NB4 (cell line): ENCODE data around the gene SLC2A4RG.

Experiments used
- DNase-seq: peaks from one replicate; pipeline ENCODE4 v3.0.0; 2010; ENCODE audit warnings: low read depth
- H3K4me3 ChIP-seq: one replicate; pipeline ENCODE4 v1.5.1; 2011; ENCODE audit warnings: mild to moderate bottlenecking, low read depth, low read length, moderate library complexity
- MYC ChIP-seq: IDR thresholded peaks from 2 replicates; pipeline ENCODE4 v1.6.1; 2011; ENCODE audit warnings: low read depth, low read length
- POLR2A ChIP-seq: IDR thresholded peaks from 2 replicates; pipeline ENCODE4 v1.6.1; 2011; ENCODE audit warnings: mild to moderate bottlenecking; ENCODE audit not compliant: insufficient read length; ENCODE audit errors: extremely low read depth
- TF ChIP-seq, protein P1 (sequence below): IDR thresholded peaks from 2 replicates; pipeline ENCODE4 v1.6.1; 2011; ENCODE audit warnings: low read depth, low read length
- TF ChIP-seq, protein P2 (sequence below): IDR thresholded peaks from one replicate; pipeline ENCODE4 v1.5.1; 2012; ENCODE audit warnings: low read depth, low read length

The SLC2A4RG gene

DNA sequence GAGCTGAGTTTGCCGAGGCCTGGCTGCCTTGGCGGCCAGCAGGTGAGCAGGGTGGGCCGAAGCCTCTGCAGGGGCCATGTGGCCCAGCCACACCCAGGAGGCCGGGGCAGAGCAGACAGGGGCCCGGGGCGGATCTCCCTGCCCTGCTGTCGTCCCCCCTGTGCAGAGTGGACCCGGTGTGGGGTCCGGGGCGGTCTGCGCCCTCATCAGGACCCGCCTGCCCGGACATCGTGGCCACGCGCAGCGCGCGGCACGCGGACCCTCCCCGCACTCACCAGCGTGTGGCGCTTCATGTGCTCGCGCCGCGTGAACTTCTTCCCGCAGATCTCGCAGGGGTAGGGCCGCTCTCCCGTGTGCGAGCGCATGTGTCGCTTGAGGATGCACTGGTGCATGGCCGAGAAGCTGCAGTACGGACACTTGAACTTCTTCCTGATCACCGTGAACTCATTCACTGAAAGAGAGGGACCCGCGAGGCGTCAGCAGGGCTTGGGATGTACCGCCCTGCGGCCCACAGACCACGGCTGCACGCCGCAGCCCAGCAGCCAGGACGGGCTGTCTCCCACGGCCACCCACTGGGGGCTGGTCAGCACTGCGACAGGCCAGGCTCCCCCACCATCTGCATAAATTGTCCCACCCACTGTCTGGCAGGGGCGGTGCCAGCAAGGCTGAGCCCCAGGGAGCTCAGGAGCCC lies 13.0 kb downstream of the SLC2A4RG start:
- DNase-seq, result no peak
- no peak overlapping the region for H3K4me3 ChIP-seq
- TF ChIP-seq, protein P1, sequence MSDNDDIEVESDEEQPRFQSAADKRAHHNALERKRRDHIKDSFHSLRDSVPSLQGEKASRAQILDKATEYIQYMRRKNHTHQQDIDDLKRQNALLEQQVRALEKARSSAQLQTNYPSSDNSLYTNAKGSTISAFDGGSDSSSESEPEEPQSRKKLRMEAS, result no peak
- TF ChIP-seq POLR2A, result no peak
- TF ChIP-seq, protein P2, sequence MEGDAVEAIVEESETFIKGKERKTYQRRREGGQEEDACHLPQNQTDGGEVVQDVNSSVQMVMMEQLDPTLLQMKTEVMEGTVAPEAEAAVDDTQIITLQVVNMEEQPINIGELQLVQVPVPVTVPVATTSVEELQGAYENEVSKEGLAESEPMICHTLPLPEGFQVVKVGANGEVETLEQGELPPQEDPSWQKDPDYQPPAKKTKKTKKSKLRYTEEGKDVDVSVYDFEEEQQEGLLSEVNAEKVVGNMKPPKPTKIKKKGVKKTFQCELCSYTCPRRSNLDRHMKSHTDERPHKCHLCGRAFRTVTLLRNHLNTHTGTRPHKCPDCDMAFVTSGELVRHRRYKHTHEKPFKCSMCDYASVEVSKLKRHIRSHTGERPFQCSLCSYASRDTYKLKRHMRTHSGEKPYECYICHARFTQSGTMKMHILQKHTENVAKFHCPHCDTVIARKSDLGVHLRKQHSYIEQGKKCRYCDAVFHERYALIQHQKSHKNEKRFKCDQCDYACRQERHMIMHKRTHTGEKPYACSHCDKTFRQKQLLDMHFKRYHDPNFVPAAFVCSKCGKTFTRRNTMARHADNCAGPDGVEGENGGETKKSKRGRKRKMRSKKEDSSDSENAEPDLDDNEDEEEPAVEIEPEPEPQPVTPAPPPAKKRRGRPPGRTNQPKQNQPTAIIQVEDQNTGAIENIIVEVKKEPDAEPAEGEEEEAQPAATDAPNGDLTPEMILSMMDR, result peak; percentile 3

DNA sequence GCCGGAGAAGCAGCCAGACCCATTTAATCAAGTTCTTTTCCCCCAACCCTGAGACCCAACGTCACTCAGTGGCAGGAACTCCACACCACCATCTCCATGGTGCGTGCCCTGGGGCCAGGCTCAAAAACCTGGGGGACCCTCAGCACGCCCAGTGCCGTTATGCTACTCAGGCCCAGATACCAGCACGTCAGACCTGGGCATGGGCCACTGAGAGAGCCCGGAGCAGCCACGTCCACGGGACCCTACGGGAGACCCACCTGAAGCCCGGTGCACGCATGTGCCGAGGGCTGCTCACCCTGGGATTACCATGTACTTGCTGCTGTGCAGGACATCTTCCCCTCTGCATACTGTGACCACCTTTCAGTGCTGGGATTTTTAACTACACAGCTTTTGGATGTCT lies 13.8 kb downstream of the SLC2A4RG start:
- TF ChIP-seq, protein P2, result no peak
- TF ChIP-seq, protein P1, result no peak
- no peak for TF ChIP-seq POLR2A
- no peak for TF ChIP-seq MYC
- H3K4me3 ChIP-seq, result no peak overlapping the region
- no peak for DNase-seq

DNA sequence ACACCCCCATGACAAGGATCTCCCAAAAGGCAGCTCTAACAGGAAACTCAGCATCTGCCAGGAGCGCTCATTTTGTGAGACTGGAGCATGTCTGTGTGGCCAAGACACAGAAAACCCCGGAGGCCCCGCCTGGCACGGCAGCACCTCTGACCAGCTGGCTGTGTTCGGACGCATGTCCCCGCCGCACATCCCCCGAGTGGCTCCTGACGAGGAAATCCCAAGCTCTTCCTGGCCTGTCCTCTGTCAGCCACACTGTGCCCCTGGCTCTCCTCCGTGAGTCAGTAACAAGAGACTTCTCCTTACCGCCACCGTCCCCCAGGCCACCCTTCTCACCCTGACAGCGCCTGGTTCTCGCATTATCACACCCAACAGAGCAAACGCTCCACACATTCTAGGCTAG lies 14.4 kb downstream of the SLC2A4RG start:
- no peak for DNase-seq
- no peak for TF ChIP-seq MYC
- TF ChIP-seq, protein P1, result no peak
- TF ChIP-seq, protein P2, result no peak
- TF ChIP-seq POLR2A, result no peak
- H3K4me3 ChIP-seq, result no peak overlapping the region

DNA sequence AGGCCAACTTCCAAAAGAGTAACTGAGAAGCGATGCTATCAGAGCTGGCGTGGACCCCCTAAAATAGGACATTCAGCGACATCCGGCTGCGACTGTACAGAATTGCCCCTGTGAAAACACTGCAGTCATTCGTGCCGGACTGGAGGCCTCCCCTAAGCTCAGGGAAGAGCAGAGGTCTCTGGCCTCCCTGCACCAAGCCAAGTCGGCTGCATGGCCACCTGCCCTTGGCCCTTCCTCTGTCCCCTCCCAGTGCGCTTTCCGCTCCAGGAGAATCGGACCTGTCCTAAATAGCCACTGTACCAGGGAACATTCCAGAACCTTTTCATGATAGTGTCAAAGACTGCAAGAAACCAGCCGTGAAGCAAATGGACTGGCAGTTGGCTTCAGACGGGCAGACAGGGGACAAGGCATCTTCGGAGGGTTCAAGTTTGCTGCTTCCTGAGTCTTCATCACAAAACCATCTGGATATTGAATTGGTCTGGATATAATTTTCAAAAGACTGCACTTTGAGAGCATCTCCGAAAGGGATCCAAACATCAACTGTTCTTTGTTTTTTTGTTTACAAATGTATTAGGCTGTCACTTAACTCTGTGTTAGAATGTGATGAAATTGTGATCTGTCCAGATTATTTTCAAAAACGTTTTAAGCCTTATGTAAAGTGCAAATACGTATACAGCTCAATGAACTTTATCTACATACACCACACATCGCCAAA lies 16.5 kb downstream of the SLC2A4RG start:
- H3K4me3 ChIP-seq, result no peak overlapping the region
- no peak for TF ChIP-seq POLR2A
- TF ChIP-seq, protein P1, result no peak
- no peak for TF ChIP-seq MYC
- TF ChIP-seq, protein P2, result no peak
- DNase-seq, result no peak

DNA sequence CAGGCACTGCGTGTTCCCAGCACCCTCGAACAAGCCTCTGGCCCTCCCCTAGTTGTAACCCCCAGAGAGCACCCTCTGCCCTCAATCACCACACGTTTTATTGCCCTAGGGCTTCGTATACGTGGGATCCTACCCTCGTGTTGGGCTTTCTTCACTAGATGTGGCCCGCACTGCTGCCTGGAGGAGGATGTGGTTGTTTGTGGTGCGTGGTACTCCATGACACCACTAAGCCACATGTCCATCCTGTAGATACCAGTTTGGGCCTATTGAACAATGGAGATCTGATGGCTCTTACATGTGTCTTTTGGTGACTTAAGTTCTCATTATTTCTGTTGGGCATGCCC lies 17.0 kb downstream of the SLC2A4RG start:
- DNase-seq, result peak; percentile 72
- H3K4me3 ChIP-seq, result no peak overlapping the region
- peak; percentile 54; the same call in 1 of the 2 replicates for TF ChIP-seq MYC
- TF ChIP-seq, protein P1, result peak; percentile 78
- TF ChIP-seq, protein P2, result no peak
- no peak for TF ChIP-seq POLR2A
